Endothelial cell of umbilical vein (primary cell): ENCODE data around the gene CDK19.

ENCODE experiments used
- EZH2 ChIP-seq: IDR thresholded peaks from 2 replicates; pipeline ENCODE4 v1.6.1; 2012; ENCODE audit warnings: borderline replicate concordance, low read depth, mild to moderate bottlenecking, moderate library complexity, low read length, inconsistent platforms; ENCODE audit not compliant: severe bottlenecking
- FOS ChIP-seq: IDR thresholded peaks from 2 replicates; pipeline ENCODE4 v1.6.1; 2011; ENCODE audit warnings: mild to moderate bottlenecking, low read length, moderate library complexity, borderline replicate concordance; ENCODE audit not compliant: insufficient read depth
- GATA2 ChIP-seq: IDR thresholded peaks from 2 replicates; pipeline ENCODE4 v1.7.0; 2011; ENCODE audit warnings: low read depth, mild to moderate bottlenecking, moderate library complexity, mixed read lengths, low read length; ENCODE audit not compliant: insufficient read length, insufficient read depth
- JUN ChIP-seq: IDR thresholded peaks from 2 replicates; pipeline ENCODE4 v1.6.1; 2011; ENCODE audit warnings: borderline replicate concordance, low read depth; ENCODE audit not compliant: insufficient read length, insufficient read depth
- MYC ChIP-seq: IDR thresholded peaks from one replicate; pipeline ENCODE4 v1.6.1; 2011; ENCODE audit warnings: mild to moderate bottlenecking, low read depth, low read length
- POLR2A ChIP-seq: IDR thresholded peaks from 2 replicates; pipeline ENCODE4 v1.6.1; 2012; ENCODE audit warnings: low read depth, mild to moderate bottlenecking, control low read depth, low read length
- POLR2AphosphoS5 ChIP-seq: IDR thresholded peaks from 2 replicates; pipeline ENCODE4 v1.6.1; 2012; ENCODE audit warnings: low read depth, mild to moderate bottlenecking, control low read depth, low read length, moderate library complexity; ENCODE audit not compliant: insufficient read depth
- TF ChIP-seq, protein P1 (sequence below), 2 donors: IDR thresholded peaks; 1 replicate in 1 of 2; 2 replicates in 1 of 2; pipeline ENCODE4 v1.5.1; 2011; ENCODE audit warnings: low read length in 2 of 2, mild to moderate bottlenecking in 2 of 2, moderate library complexity in 2 of 2, control low read depth in 1 of 2, inconsistent platforms in 1 of 2, low read depth in 1 of 2; ENCODE audit not compliant: insufficient read depth in 1 of 2; ENCODE audit errors: extremely low read depth in 1 of 2
- TF ChIP-seq, protein P2 (sequence below): IDR thresholded peaks from 2 replicates; pipeline ENCODE4 v1.6.1; 2011; ENCODE audit not compliant: insufficient read depth, insufficient read length

DNA sequence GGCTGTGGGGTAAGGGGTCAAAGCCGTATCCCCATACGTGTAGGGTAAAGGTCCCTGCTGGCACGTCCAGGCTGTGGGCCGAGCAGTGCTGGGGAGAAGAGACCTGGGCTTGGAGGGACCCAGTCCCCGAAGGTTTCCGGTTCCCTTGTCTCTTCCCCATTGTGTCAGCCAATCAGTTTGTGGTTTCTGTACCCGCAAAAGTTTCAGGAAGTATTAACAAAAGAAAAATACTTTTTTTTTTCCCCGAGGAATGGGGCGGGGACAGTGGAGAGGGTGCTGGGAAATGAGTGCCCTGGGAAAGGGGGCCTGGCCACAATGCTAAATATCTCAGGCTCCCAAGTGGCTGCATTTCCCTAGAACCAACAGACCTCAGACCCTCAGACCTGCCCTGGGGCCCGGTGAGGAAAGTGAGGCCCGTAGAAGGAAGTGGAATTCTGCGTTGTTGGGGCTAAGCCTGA is 44.1 kb upstream of the CDK19 start:
- TF ChIP-seq, protein P1, sequence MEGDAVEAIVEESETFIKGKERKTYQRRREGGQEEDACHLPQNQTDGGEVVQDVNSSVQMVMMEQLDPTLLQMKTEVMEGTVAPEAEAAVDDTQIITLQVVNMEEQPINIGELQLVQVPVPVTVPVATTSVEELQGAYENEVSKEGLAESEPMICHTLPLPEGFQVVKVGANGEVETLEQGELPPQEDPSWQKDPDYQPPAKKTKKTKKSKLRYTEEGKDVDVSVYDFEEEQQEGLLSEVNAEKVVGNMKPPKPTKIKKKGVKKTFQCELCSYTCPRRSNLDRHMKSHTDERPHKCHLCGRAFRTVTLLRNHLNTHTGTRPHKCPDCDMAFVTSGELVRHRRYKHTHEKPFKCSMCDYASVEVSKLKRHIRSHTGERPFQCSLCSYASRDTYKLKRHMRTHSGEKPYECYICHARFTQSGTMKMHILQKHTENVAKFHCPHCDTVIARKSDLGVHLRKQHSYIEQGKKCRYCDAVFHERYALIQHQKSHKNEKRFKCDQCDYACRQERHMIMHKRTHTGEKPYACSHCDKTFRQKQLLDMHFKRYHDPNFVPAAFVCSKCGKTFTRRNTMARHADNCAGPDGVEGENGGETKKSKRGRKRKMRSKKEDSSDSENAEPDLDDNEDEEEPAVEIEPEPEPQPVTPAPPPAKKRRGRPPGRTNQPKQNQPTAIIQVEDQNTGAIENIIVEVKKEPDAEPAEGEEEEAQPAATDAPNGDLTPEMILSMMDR (IDR thresholded peaks at IDR 0.05; ENCODE audit: extremely low read depth in 1 of 2, insufficient read depth in 1 of 2, low read depth in 1 of 2, low read length in 2 of 2) = no peak
- no peak for TF ChIP-seq MYC
- TF ChIP-seq EZH2 = no peak
- no peak for TF ChIP-seq POLR2A
- TF ChIP-seq POLR2AphosphoS5 = no peak
- TF ChIP-seq GATA2 = no peak
- TF ChIP-seq, protein P2, sequence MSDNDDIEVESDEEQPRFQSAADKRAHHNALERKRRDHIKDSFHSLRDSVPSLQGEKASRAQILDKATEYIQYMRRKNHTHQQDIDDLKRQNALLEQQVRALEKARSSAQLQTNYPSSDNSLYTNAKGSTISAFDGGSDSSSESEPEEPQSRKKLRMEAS = no peak
- no peak for TF ChIP-seq JUN
- TF ChIP-seq FOS = no peak
